ENCODE results near the gene PGLYRP4. TPM values are rescaled to one million over a fixed set of nuclear protein-coding genes. Genes with fewer than 3 reads are reported as not detected.

The PGLYRP4 gene
- total RNA-seq, 1 donor: not detected

GRCh38 chr1:153357076-153357852 is 8.6 kb upstream of the PGLYRP4 start:
- no peak for TF ChIP-seq CTCF (IDR thresholded peaks at IDR 0.05; ENCODE audit: insufficient read depth, low read length)
- no peak overlapping the region for H3K4me3 ChIP-seq (ENCODE audit: low read depth, low read length)
- DNase-seq (ENCODE audit: low read depth): no peak

GRCh38 chr1:153356392-153357075 is 7.9 kb upstream of the PGLYRP4 start:
- DNase-seq (ENCODE audit: low read depth): no peak
- no peak overlapping the region for H3K4me3 ChIP-seq (ENCODE audit: low read depth, low read length)
- no peak for TF ChIP-seq CTCF (IDR thresholded peaks at IDR 0.05; ENCODE audit: insufficient read depth, low read length)

DNA sequence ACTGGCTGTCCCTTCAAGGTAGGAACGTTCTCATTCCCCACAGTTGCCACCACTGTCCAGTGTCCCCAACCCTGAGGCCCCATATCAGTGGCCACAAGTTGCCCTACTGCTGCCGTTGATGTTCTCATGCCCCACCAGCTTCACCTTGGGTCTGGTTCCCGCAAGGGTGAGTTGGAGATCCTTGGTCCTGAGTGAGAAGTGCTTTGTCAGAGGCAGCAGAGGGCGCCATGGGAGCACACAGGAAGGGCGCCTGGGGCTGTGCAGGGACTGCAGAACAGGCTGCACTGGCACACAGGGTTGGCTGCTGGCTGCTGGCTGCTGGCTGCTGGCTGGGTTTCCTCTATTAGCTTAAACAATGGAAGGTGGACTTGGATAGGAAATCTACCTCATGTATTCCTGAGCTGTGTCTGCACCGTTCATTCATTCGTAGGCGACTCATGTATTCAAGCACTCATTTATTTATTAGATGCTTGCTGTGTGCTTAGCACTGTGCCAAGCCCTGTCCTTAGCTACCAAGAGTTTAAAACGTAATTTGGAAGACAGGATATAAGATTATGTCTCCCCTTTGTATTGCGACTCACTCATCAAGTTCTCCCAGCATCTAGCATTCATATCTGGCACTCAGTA is 6.9 kb upstream of the PGLYRP4 start:
- TF ChIP-seq CTCF (IDR thresholded peaks at IDR 0.05; ENCODE audit: insufficient read depth, low read length): peak; percentile 48
- H3K4me3 ChIP-seq (ENCODE audit: low read depth, low read length): no peak overlapping the region
- peak; percentile 46 for DNase-seq (ENCODE audit: low read depth)

DNA sequence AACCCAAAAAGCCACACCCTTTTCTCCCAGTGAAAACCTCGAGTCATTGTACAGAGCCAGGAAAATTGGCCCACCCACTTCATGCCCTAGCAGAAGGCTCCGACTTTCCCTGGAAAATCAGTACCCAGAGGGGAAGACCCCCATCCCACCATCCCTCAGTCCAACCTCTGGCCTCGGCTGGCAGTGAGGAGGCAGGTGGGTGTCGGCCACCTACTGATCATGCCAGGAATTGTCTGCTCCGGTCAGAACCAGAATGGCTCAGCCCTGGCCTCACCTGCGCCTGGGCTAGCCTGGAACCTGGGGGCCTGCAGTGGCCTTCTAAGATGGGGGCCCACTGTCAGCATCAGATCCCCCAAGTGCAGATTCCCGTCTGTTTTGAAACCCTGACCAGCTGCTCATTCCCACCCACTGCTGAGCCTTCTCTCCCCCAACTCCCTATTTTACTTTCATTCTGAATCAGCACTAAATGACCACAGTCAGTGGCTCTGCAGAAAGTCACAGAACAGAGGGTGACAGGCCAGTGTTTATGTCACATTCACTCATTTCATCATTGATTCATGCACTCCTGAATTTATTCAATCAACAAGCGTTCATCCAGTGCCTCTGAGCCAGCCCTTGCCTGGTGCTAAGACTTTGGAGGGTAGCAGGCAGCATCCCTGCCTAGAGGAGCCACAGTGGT is 6.0 kb upstream of the PGLYRP4 start:
- no peak for DNase-seq (ENCODE audit: low read depth)
- TF ChIP-seq CTCF (IDR thresholded peaks at IDR 0.05; ENCODE audit: insufficient read depth, low read length): no peak
- H3K4me3 ChIP-seq (ENCODE audit: low read depth, low read length): no peak overlapping the region

DNA sequence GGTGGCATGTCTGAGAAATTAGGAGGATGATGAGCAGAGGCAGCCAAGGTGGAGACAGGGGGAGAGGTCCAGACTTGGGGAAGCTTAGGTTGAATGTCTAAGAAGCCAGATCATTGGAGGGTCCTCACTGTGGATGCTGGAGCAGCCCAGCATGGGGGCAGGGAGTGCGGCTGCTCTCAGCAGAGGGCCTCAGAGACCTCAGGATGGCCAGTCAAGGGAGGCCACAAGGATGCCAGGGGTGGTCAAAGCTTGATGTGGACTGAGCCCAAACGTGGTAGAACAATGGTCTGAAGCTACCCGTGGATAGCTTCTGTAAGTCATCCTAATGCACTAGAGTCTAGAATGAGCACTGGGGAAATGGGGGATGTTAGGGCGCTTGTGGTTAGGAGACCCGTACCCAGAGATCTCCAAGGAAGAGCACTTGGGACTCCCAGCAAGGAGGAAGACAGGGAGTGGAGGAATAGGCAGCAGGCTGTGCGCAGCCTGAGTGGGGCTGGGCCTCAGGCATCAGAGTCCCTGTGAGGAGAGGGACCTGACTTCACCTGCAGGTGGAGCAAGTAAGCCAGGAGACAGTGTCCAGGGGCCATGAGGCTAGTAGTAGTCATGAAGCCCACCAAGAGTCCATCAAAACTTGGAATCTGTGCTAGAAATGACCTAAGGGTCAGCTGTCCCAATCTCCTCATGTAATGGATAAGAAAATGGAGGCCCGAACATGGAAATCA is 4.7 kb upstream of the PGLYRP4 start:
- no peak overlapping the region for H3K4me3 ChIP-seq (ENCODE audit: low read depth, low read length)
- peak; percentile 6 for DNase-seq (ENCODE audit: low read depth)
- peak; percentile 45 for TF ChIP-seq CTCF (IDR thresholded peaks at IDR 0.05; ENCODE audit: insufficient read depth, low read length)

- no peak overlapping the region for H3K4me3 ChIP-seq (ENCODE audit: low read depth, low read length)
- TF ChIP-seq CTCF (IDR thresholded peaks at IDR 0.05; ENCODE audit: insufficient read depth, low read length): peak; percentile 89
- peak; percentile 75 for DNase-seq (ENCODE audit: low read depth)
These were observed 3.9 kb upstream of the PGLYRP4 start for GRCh38 chr1:153352523-153352922.

Measured in fibroblast of the aortic adventitia (primary cell).